ENCODE data around the gene EXD3. TPM values are rescaled to one million over a fixed set of nuclear protein-coding genes. Genes with fewer than 3 reads are reported as not detected.

Gene EXD3
- total RNA-seq, 3 donors from 2014 or later: 39.4 to 56.7 (median 40.1) TPM

GRCh38 chr9:137308057-137308619, 114.8 kb downstream of the EXD3 start:
- ATAC-seq (no peak), DNase-seq (peak in 2 of 3 donors; percentile 53 to 57)
- Histone ChIP-seq H3K36me3 (ENCODE audit: low read depth) (no peaks in the 10 kb centered on the region), H3K9me3 (no peaks in the 10 kb centered on the region), H3K4me3 (no peak overlapping the region), H3K4me1 (ENCODE audit: low read depth) (peaks cover 72% of the 10 kb centered on the region)
- intact Hi-C loops (cut with DNase I, micrococcal nuclease): no loop called here
- no peak for TF ChIP-seq CTCF (IDR thresholded peaks at IDR 0.05)

- H3K4me1 ChIP-seq (ENCODE audit: low read depth): peaks cover 76% of the 10 kb centered on the region
- intact Hi-C loops (cut with DNase I, micrococcal nuclease): no loop called here
Observed at GRCh38 chr9:137307255-137308056, 115.5 kb downstream of the EXD3 start.

GRCh38 chr9:137306850-137307254, 116.1 kb downstream of the EXD3 start:
- intact Hi-C loops (cut with DNase I, micrococcal nuclease): no loop called here
- no peak overlapping the region for H3K4me3 ChIP-seq
- DNase-seq (peak in 2 of 3 donors; percentile 58 to 64), ATAC-seq (no peak)
- no peak for TF ChIP-seq CTCF (IDR thresholded peaks at IDR 0.05)
- H3K4me1 ChIP-seq (ENCODE audit: low read depth): peaks cover 70% of the 10 kb centered on the region
- no peaks in the 10 kb centered on the region for H3K36me3 ChIP-seq (ENCODE audit: low read depth)
- no peaks in the 10 kb centered on the region for H3K9me3 ChIP-seq

More at GRCh38 chr9:137307255-137308056, 115.5 kb downstream of the EXD3 start:
- no peaks in the 10 kb centered on the region for H3K36me3 ChIP-seq (ENCODE audit: low read depth)
- DNase-seq (peak; percentile 76 to 87 (median 83)), ATAC-seq (peak; percentile 10)
- no peaks in the 10 kb centered on the region for H3K9me3 ChIP-seq
- no peak for TF ChIP-seq CTCF (IDR thresholded peaks at IDR 0.05)
- H3K4me3 ChIP-seq: no peak overlapping the region

GRCh38 chr9:137306066-137306849, 116.7 kb downstream of the EXD3 start:
- H3K9me3 ChIP-seq: no peaks in the 10 kb centered on the region
- H3K4me3 ChIP-seq: no peak overlapping the region
- intact Hi-C loops (cut with DNase I, micrococcal nuclease): no loop called here
- H3K4me1 ChIP-seq (ENCODE audit: low read depth): peaks cover 66% of the 10 kb centered on the region
- no peak for ATAC-seq
- no peak for TF ChIP-seq CTCF (IDR thresholded peaks at IDR 0.05)
- peak in 2 of 3 donors; percentile 65 to 66 for DNase-seq
- no peaks in the 10 kb centered on the region for H3K36me3 ChIP-seq (ENCODE audit: low read depth)

- H3K4me3 ChIP-seq: no peak overlapping the region
- H3K9me3 ChIP-seq: no peaks in the 10 kb centered on the region
- peaks cover 61% of the 10 kb centered on the region for H3K4me1 ChIP-seq (ENCODE audit: low read depth)
- intact Hi-C loops (cut with DNase I, micrococcal nuclease): no loop called here
- no peak for DNase-seq
- ATAC-seq: no peak
- TF ChIP-seq CTCF (IDR thresholded peaks at IDR 0.05): no peak
- H3K36me3 ChIP-seq (ENCODE audit: low read depth): no peaks in the 10 kb centered on the region
Observed at GRCh38 chr9:137305798-137306065, 117.2 kb downstream of the EXD3 start.

All from mucosa of descending colon (tissue), 3 donors.